Bronchial epithelial cell (primary cell): ENCODE results near the gene SARS1. TPM values are rescaled to one million over a fixed set of nuclear protein-coding genes. Genes with fewer than 3 reads are reported as not detected.

Experiments used
- DNase-seq: peaks from one replicate; pipeline ENCODE4 v3.0.0-alpha.2; 2010; ENCODE audit warnings: low read depth
- FAIRE-seq: peaks from 2 replicates; lab custom pipeline; 2011; peaks lifted over from hg19 to GRCh38; lab: Jason Lieb, UNC
- H3K27me3 ChIP-seq: 2 replicates; pipeline ENCODE4 v1.5.1; 2011; ENCODE audit warnings: low read length; ENCODE audit not compliant: control insufficient read depth, insufficient read depth
- H3K36me3 ChIP-seq: 2 replicates; pipeline ENCODE4 v1.5.1; 2011; ENCODE audit warnings: low read length; ENCODE audit not compliant: control insufficient read depth, insufficient read depth
- H3K4me3 ChIP-seq: 2 replicates; pipeline ENCODE4 v1.5.1; 2011; ENCODE audit warnings: mild to moderate bottlenecking, low read depth, low read length, control low read depth
- CTCF ChIP-seq: IDR thresholded peaks from 2 replicates; pipeline ENCODE4 v1.5.1; 2011; ENCODE audit warnings: mild to moderate bottlenecking, moderate library complexity, low read length, control low read depth, inconsistent platforms; ENCODE audit not compliant: insufficient read depth, severe bottlenecking
- total RNA-seq: library from RNA; depleted of rRNA; stranded (reverse); fragments of >200 nt; gene quantifications from 2 replicates; pipeline ENCODE4 v1.2.1, GENCODE V29; 2014

The SARS1 gene
- total RNA-seq, 1 donor from 2014 or later, result 572 TPM

GRCh38 chr1:109269212-109269980 is 55.7 kb downstream of the SARS1 start:
- FAIRE-seq (no peak), DNase-seq (no peak)
- Histone ChIP-seq H3K4me3 (no peak overlapping the region), H3K36me3 (peaks cover 67% of the 10 kb centered on the region), H3K27me3 (no peaks in the 10 kb centered on the region)
- TF ChIP-seq CTCF, result no peak

- H3K36me3 ChIP-seq, result peaks cover 60% of the 10 kb centered on the region
- no peak for FAIRE-seq
- no peaks in the 10 kb centered on the region for H3K27me3 ChIP-seq
Observed at GRCh38 chr1:109269981-109270622, 56.4 kb downstream of the SARS1 start.

GRCh38 chr1:109270623-109271317 is 57.1 kb downstream of the SARS1 start:
- no peak overlapping the region for H3K4me3 ChIP-seq
- H3K36me3 ChIP-seq, result peaks cover 56% of the 10 kb centered on the region
- no peak for TF ChIP-seq CTCF
- DNase-seq (no peak), FAIRE-seq (no peak)
- H3K27me3 ChIP-seq, result no peaks in the 10 kb centered on the region

More at GRCh38 chr1:109269981-109270622, 56.4 kb downstream of the SARS1 start:
- no peak overlapping the region for H3K4me3 ChIP-seq
- no peak for TF ChIP-seq CTCF
- DNase-seq, result no peak

GRCh38 chr1:109271458-109271857 is 57.7 kb downstream of the SARS1 start:
- FAIRE-seq (no peak), DNase-seq (no peak)
- H3K27me3 ChIP-seq, result no peaks in the 10 kb centered on the region
- peaks cover 51% of the 10 kb centered on the region for H3K36me3 ChIP-seq
- no peak for TF ChIP-seq CTCF
- no peak overlapping the region for H3K4me3 ChIP-seq

GRCh38 chr1:109272021-109272799 is 58.5 kb downstream of the SARS1 start:
- no peak for DNase-seq
- Histone ChIP-seq H3K4me3 (no peak overlapping the region), H3K36me3 (peaks cover 49% of the 10 kb centered on the region), H3K27me3 (no peaks in the 10 kb centered on the region)
- FAIRE-seq, result no peak
- TF ChIP-seq CTCF, result no peak
